ENCODE data around the gene FOXN3. TPM values are rescaled to one million over a fixed set of nuclear protein-coding genes. Genes with fewer than 3 reads are reported as not detected.
A peak's percentile ranks its signal among the peaks of the same experiment; 100 is the strongest.

FOXN3 gene
- polyA plus RNA-seq (2011; rRNA removed) (6.4 and 6.7 TPM in 2 replicates), polyA plus RNA-seq (2017; fragmentation: RNase III; extraction: RNeasy Plus Mini Kit Qiagen cat#74134 plus additional on column Dnase treatment) (4.9 to 6.0 TPM (median 5.8 TPM) in 3 replicates), polyA minus RNA-seq (2011; rRNA and poly(A)+ RNA removed) (8.5 and 13.2 TPM in 2 replicates)
- 2.8 and 3.6 TPM in 2 replicates for polyA plus RNA-seq (2012; cell fraction: cytosol; rRNA removed)
- 1.9 and 2.3 TPM in 2 replicates for polyA plus RNA-seq (2012; cell fraction: nucleus; rRNA removed)

GRCh38 chr14:89417091-89417464, at the start of gene FOXN3:
FOXN3 (minus strand) TSS chr14:89417233; CDS start chr14:89412476, 4,757 bp downstream.
- H3K27ac ChIP-seq = peak within 1 kb of the TSS; percentile 93 to 96
- no peak for FAIRE-seq
- POLR2A ChIA-PET = no interaction called here

GRCh38 chr14:89466484-89466883, 49.5 kb upstream of the FOXN3 start:
- ATAC-seq (no peak), DNase-seq (ENCODE audit: low read depth in 1 of 2, low spot score in 1 of 2) (no peak), FAIRE-seq (no peak)
- Histone ChIP-seq H3K4me1 (no peaks in the 10 kb centered on the region), H3K9me3 (no peaks in the 10 kb centered on the region), H3K4me3 (no peak overlapping the region), H3K27ac (no peak overlapping the region), H3K4me2 (no peak overlapping the region)
- TF ChIP-seq FOSL2 (IDR thresholded peaks at IDR 0.05) = no peak
- no peak for TF ChIP-seq FOSL2 (CRISPR knock-in tag; IDR thresholded peaks at IDR 0.05)
- TF ChIP-seq HOXB13 (CRISPR knock-in tag; IDR thresholded peaks at IDR 0.05; ENCODE audit: low read depth) = no peak
- no peak for TF ChIP-seq POLR2A (IDR thresholded peaks at IDR 0.05; ENCODE audit: low read length)
- no peak for TF ChIP-seq CHD4 (IDR thresholded peaks at IDR 0.05; ENCODE audit: borderline replicate concordance)
- TF ChIP-seq, protein P1, sequence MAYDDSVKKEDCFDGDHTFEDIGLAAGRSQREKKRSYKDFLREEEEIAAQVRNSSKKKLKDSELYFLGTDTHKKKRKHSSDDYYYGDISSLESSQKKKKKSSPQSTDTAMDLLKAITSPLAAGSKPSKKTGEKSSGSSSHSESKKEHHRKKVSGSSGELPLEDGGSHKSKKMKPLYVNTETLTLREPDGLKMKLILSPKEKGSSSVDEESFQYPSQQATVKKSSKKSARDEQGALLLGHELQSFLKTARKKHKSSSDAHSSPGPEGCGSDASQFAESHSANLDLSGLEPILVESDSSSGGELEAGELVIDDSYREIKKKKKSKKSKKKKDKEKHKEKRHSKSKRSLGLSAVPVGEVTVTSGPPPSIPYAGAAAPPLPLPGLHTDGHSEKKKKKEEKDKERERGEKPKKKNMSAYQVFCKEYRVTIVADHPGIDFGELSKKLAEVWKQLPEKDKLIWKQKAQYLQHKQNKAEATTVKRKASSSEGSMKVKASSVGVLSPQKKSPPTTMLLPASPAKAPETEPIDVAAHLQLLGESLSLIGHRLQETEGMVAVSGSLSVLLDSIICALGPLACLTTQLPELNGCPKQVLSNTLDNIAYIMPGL (CRISPR knock-in tag; IDR thresholded peaks at IDR 0.05; ENCODE audit: borderline replicate concordance) = no peak
- no peak for TF ChIP-seq RNF2 (IDR thresholded peaks at IDR 0.05; ENCODE audit: borderline replicate concordance, low read depth)
- ChIA-PET POLR2A (no interaction called here), CTCF (no interaction called here)
- 52% methylated on average over 5 of the region's 5 CpGs for WGBS (ENCODE audit: missing lambda C conversion rate)

More at GRCh38 chr14:89417091-89417464, at the start of gene FOXN3:
- Histone ChIP-seq H3K4me1 (peaks cover 19% of the 10 kb centered on the region), H3K4me2 (peak within 1 kb of the TSS; percentile 92), H3K4me3 (peak within 1 kb of the TSS; percentile 96), H3K9me3 (no peaks in the 10 kb centered on the region)
- WGBS (ENCODE audit: missing lambda C conversion rate) = 0% methylated on average over 2 of the region's 54 CpGs
- CTCF ChIA-PET = no interaction called here
- peak; percentile 80 to 87 for DNase-seq (ENCODE audit: low read depth in 1 of 2, low spot score in 1 of 2)
- ATAC-seq = peak; percentile 59 to 77
- 0 out of 3 replicates have a peak, but pooled peaks have one; percentile 35 for TF ChIP-seq BCL3 (IDR thresholded peaks at IDR 0.05)
- TF ChIP-seq EHF (CRISPR knock-in tag; IDR thresholded peaks at IDR 0.05) = no peak
- TF ChIP-seq PHF8 (IDR thresholded peaks at IDR 0.05; ENCODE audit: borderline replicate concordance, low read depth) = no peak
- TF ChIP-seq MAZ (IDR thresholded peaks at IDR 0.05; ENCODE audit: borderline replicate concordance, low read depth, low read length) = peak; percentile 78; the same call in 1 of the 2 replicates
- no peak for TF ChIP-seq FOXS1 (CRISPR knock-in tag; IDR thresholded peaks at IDR 0.05)
- no peak for TF ChIP-seq HOXA7 (CRISPR knock-in tag; IDR thresholded peaks at IDR 0.05)
- TF ChIP-seq JUN (IDR thresholded peaks at IDR 0.05) = peak in 1 of 2 experiments; percentile 52; a peak in 1 of 5 replicates
- no peak for TF ChIP-seq NFE2L2 (conservative IDR thresholded peaks at IDR 0.05; ENCODE audit: low read length)
- TF ChIP-seq EHMT2 (IDR thresholded peaks at IDR 0.05; ENCODE audit: low read depth) = no peak
- TF ChIP-seq, protein P2, sequence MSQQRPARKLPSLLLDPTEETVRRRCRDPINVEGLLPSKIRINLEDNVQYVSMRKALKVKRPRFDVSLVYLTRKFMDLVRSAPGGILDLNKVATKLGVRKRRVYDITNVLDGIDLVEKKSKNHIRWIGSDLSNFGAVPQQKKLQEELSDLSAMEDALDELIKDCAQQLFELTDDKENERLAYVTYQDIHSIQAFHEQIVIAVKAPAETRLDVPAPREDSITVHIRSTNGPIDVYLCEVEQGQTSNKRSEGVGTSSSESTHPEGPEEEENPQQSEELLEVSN (IDR thresholded peaks at IDR 0.05; ENCODE audit: borderline replicate concordance, low read depth) = 0 out of 2 replicates have a peak, but pooled peaks have one; percentile 44

DNA sequence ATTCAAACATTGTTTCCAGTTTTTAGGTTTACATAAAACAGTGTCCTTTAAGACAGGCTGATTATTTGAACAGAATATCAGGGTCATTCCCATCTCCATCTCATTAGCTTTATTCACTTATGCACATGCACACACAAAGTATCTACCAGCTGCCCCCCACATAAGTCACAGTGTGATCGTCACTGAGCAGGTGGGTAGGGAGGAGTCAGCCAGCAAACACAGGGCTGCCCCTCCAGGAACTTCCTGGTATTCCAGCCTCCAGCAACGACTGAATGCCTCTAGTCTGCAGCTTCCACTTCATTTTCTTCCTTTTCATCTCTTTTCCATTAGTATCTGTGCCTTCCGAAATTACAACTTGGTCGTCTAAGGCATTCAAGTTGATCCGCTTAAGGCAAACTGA, 48.8 kb upstream of the FOXN3 start:
- no peak for FAIRE-seq
- CTCF ChIA-PET = interaction anchor here (0.7 to 0.8 kb wide), 2 partner anchors 48 to 162 kb away, joined by 3 to 4 read pairs; no protein-coding TSS in a partner anchor
- POLR2A ChIA-PET = no interaction called here
- no peak for ATAC-seq
- 33% methylated on average over 5 of the region's 5 CpGs for WGBS (ENCODE audit: missing lambda C conversion rate)
- no peak overlapping the region for H3K4me3 ChIP-seq
- no peak overlapping the region for H3K4me2 ChIP-seq
- TF ChIP-seq BHLHE40 (IDR thresholded peaks at IDR 0.05; ENCODE audit: low read depth, low read length) (no peak), JUN (IDR thresholded peaks at IDR 0.05) (no peak), EHMT2 (IDR thresholded peaks at IDR 0.05; ENCODE audit: low read depth) (no peak), MAFK (IDR thresholded peaks at IDR 0.05; ENCODE audit: partially characterized antibody) (no peak), HOXB13 (CRISPR knock-in tag; IDR thresholded peaks at IDR 0.05; ENCODE audit: low read depth) (no peak), RAD21 (conservative IDR thresholded peaks at IDR 0.05 in 1 of 2, IDR thresholded peaks at IDR 0.05 in 1 of 2) (no peak), HOXA7 (CRISPR knock-in tag; IDR thresholded peaks at IDR 0.05) (no peak), MYC (IDR thresholded peaks at IDR 0.05; ENCODE audit: borderline replicate concordance, low read length) (no peak), HEYL (CRISPR knock-in tag; IDR thresholded peaks at IDR 0.05) (no peak), JUNB (IDR thresholded peaks at IDR 0.05) (no peak), POLR2AphosphoS2 (conservative IDR thresholded peaks at IDR 0.05; ENCODE audit: low read length) (no peak)
- TF ChIP-seq, protein P3, sequence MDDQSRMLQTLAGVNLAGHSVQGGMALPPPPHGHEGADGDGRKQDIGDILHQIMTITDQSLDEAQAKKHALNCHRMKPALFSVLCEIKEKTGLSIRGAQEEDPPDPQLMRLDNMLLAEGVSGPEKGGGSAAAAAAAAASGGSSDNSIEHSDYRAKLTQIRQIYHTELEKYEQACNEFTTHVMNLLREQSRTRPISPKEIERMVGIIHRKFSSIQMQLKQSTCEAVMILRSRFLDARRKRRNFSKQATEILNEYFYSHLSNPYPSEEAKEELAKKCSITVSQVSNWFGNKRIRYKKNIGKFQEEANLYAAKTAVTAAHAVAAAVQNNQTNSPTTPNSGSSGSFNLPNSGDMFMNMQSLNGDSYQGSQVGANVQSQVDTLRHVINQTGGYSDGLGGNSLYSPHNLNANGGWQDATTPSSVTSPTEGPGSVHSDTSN (IDR thresholded peaks at IDR 0.05) = no peak
- TF ChIP-seq, protein P4, sequence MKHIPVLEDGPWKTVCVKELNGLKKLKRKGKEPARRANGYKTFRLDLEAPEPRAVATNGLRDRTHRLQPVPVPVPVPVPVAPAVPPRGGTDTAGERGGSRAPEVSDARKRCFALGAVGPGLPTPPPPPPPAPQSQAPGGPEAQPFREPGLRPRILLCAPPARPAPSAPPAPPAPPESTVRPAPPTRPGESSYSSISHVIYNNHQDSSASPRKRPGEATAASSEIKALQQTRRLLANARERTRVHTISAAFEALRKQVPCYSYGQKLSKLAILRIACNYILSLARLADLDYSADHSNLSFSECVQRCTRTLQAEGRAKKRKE (CRISPR knock-in tag; IDR thresholded peaks at IDR 0.05; ENCODE audit: low read depth) = no peak
- H3K4me1 ChIP-seq = no peaks in the 10 kb centered on the region
- H3K27ac ChIP-seq = no peak overlapping the region
- no peak for DNase-seq (ENCODE audit: low read depth in 1 of 2, low spot score in 1 of 2)
- no peaks in the 10 kb centered on the region for H3K9me3 ChIP-seq
